Stimulated activated CD8-positive, alpha-beta memory T cell treated with anti-CD3 and anti-CD28 coated beads, Interleukin-12 subunit alpha, Interleukin-12 subunit beta, amount 100 ng/mL, for 24 hours (primary cell): ENCODE results near the gene MPIG6B.
A peak's percentile ranks its signal among the peaks of the same experiment; 100 is the strongest.
"Not testable (repeated sequence)": the region's sequence is repeated elsewhere in the genome, so short reads cannot be mapped to it uniquely, and the experiment has no call there.

Experiments used
- DNase-seq: peaks from one replicate; pipeline ENCODE4 v3.0.0-alpha.2; 2020; ENCODE audit errors: extremely low read depth

Gene MPIG6B

DNA sequence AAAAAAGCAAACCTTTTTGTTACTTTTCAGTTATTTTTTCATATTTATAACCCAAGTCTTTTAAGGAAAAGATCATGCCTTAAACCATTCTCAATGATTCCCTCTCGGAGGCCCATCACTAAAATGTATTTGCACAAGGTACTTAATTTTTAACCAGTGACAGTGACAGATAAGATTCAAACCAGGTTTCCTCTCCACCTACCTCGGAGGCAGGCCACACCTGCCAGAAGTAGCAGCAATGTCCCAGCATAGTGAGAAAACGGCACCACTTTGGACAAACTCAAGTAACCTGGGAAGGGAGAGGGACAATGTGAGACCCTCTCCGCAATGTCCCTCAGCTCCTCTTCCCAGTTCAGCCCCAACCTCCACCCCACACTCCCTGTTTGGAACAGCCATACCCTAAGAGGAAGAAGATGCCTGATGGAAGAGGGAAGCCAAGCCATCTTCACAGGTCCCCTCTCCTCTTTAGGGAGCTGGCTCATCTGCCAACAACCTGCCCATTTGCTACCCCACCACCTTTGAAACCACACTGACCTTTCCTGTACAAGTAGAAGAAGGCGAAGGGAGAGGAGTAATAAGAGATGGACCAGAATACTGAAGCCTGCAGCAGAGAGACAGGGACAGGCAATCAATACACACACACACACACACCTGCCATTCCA, 22.3 kb upstream of the MPIG6B start:
- no peak for DNase-seq

DNA sequence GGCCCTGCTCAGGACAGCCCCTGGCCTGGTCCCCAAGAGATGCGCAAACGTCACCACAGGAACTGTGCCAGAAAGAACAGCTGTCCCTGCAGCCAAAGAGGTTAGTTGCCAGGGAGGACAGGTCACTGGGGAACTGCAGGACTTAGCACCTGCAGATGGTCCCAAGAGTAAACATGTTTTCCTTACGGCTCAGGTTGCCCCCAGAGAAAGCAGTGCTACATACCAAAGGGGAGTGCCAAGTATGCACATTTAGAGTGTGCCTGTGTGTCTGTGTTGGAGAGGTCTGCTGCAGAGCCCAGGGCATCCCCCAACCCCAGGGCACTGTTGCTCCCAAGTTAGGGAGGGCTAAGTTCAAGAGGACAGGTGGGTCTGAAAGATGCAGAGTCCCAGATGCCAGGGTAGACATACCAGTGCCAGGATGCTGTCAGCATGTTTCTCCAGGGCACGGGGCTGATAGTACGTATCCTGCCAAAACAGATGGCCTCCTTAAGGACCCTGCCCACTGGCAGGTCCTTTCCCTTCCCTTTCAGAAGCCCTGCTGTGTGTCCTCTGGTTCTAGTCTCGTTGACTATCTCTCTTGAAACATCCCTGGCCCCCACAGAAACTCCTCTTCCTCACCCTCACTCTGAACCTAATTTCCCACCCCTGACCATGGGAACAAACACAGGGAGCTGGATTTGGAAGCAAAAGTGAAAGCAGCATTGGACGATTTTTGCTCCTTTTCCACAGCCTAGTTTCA, 21.3 kb upstream of the MPIG6B start:
- DNase-seq = no peak

DNA sequence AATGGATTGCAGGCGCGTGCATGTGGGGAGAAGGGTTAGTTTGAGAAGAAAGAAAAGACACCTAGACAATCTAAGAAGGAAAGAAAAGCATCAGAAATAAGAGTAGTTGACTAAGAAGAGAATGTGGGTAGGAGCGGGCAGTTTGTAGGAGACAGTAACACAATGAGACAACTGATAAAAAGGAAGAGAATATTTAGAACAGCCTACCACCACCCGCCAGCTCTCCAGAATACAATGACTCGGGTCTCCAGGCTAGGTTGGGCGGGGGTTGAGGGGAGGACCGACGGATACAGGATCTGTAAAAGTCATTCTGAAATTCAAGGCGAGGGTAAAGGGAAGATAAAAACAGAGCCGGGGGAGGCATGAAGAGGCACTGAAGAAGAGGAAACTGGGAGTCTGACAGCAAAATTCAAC, 20.8 kb upstream of the MPIG6B start:
- DNase-seq = no peak

DNA sequence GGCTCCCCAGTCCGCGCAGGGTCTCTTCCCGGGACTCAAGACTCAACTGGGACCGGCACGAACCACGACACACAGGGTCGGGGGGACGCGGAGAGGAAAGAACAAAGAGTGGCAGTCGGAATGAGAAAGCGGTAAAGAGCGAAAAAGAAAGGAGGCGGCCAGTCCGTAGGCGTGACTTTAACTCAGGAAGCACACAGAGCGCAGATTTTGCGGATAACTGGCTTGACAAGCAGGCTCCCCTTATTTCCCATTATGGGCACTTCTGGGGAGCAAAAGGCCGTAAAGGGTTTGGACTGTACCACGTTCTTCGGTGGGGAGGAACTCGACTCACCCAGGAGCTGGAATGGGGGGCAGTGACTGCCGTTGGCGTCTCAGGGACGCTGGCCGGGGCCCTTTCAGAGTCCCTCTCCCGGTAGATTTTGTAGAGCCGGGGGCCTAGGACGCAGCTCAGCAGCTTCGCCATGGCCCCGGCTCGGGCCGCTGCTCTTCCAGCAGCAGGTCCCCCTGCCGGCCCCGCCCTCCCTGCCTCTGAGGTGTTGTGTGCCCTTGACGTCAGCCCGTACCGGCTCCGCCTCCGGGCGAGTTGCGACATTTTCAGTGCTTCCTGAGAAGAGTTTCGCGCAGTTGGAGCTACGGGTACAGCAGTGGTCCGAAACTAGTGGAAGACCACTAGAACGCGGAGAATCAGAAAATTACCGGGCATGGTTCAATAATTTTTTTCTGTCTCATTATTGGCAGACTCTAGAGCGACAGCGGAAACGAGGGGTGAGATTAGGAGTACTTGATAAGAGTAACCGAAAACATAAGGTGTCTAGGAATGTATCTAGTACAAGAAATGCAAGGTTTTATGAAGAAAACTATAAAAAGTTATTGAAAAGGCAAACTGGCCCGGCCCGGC, 20.1 kb upstream of the MPIG6B start, which contains the start of gene ABHD16A:
TSS of gene ABHD16A (minus strand) at position 506 of the 898 bp plus-strand sequence. CDS start at position 463, 43 bp downstream.
- DNase-seq = peak; percentile 90

DNA sequence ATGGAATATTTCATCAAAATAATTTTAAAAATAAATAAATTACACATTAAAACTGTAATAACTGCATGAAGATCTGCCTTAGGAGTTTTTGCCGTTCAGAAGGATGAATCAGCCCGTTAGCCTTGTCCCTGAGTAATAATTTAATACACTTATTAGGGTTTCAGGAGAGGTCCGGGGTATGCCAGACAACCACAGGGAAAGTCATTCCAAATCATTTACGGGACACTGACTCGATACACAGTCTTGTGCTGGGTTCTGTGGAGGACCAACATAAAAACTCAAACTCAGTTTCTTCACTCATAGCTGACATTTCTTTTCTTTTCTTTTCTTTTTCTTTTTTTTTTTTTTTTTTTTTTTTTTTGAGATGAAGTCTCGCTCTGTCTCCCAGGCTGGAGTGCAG, 17.2 kb upstream of the MPIG6B start:
- DNase-seq = no peak

DNA sequence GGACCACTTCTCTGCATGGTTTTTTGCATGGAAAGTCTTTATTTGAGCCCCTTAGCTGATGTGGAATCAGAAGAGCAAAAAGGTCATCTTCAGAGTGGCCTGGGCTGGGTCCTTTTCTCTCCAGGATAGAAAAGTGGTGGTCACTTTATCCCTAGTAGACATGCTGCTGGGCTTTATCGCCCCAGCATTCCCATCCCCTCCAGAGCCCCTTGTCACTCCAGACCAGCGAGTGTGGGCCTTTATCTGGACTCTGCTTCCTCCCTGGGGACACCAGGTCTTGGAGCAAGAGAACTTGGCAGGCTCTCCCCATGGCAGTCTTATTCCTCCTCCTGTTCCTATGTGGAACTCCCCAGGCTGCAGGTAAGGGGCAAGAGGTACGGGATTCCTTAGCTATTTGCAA, 16.6 kb upstream of the MPIG6B start, which contains the start of gene LY6G6F:
TSS of gene LY6G6F (plus strand) at position 268 of the 400 bp plus-strand sequence. CDS start at position 309, 41 bp downstream.
- no peak for DNase-seq

DNA sequence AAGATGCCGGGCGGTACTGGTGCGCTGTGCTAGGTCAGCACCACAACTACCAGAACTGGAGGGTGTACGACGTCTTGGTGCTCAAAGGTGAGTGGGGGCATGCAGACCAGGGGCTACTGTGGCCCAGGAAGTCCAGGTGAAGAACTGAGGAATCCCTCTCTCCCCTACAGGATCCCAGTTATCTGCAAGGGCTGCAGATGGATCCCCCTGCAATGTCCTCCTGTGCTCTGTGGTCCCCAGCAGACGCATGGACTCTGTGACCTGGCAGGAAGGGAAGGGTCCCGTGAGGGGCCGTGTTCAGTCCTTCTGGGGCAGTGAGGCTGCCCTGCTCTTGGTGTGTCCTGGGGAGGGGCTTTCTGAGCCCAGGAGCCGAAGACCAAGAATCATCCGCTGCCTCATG, 15.5 kb upstream of the MPIG6B start:
- no peak for DNase-seq

DNA sequence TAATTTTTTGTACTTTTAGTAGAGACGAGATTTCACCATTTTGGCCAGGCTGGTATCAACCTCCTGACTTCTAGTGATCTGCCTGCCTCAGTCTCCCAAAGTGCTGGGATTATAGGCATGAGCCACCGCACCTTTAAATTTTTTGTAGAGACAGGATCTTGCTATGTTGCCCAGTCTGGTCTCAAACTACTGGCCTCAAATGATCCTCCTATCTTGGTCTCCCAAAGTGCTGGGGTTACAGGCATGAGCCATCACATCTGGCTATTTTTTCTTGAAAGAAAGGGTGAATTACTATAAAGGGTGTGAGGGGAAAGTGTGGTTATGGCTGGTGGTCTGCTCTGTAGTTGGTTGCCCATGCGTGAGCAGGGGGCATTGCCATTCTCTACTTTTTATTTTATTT, 14.9 kb upstream of the MPIG6B start:
- no peak for DNase-seq

DNA sequence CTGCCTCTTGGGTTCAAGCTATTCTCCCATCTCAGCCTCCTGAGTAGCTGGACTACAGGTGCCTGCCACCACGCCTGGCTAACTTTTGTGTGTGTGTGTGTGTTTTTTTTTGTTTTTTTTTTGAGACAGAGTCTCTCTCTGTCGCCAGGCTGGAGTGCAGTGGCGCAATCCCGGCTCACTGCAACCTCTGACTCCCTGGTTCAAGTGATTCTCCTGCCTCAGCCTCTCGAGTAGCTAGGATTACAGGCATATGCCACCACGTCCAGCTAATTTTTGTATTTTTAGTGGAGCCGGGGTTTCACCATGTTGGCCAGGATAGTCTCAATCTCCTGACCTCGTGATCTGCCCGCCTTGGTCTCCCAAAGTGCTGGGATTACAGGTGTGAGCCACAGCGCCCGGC, 14.0 kb upstream of the MPIG6B start:
- not testable (repeated sequence) for DNase-seq

DNA sequence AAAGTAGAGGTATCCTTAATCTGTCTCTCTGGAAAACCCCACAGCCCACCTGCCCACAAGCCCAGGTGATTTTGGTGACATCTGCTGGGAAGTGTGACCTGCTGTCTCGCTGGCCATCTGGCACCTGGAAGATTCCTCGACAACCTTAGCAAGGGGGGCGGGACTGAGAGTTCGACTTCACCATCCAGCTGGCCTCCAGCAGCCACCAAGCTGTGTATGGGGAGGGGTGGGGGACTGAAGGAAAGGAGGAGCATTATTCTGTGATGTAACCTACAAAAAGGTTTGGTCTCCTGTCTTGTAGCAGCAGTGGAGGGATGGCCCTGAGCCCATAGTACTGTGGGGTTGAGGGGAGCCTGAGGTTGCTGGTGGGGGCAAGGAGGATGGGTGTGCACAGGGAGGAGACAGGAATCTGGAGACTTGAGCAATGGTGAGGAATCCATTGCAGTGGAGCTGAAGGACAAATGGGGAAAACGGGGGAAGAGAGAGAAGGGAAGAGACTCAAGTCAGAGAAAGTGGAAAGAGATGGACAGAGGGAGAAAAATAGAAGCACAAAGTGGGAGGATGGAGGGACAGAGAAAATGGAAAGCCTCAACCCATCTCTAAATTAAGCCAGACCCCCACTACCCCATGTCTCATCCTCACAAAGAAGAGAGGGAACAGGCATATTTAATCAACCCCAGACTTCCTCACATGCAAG, 12.5 kb upstream of the MPIG6B start:
- no peak for DNase-seq

DNA sequence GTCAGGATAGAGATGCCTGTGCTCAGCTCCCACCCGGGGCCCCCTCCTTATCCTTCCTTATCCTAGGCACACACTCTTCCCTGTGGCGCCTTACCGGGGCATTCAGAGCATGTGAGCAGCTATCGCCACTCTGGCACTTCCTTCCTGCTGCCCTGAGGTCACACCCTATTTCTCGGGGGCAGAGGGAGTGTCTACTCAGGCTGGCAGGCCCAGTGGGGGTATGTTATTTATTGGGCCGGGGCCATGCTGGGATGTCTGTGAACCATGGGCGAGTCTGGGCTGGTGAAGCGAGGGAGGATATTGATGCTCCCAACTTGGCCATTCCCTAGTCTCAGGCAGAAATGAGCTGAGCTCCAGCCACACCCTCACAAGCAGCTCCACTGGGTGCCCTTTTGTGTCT, 11.9 kb upstream of the MPIG6B start:
- DNase-seq = no peak

DNA sequence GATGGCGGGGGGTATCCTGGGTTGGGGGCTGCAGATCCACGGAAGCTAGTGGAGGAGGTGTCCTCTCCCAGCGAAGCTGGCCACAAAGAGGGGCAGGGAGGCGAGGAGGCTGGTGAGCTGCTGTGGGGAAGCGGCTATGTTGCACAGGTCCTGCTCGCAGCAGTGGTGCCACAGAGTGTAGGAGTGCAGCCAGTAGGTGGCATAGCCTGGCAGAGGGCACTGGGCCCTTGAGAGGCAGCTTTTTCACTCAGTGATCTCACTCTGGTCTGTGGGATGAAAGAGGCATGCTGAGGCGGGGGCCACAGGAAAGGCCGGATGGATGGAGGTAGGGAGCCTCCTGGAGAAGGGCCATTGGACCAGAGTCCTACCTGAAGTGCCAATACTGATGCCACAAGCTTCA, 10.9 kb upstream of the MPIG6B start:
- DNase-seq = no peak

DNA sequence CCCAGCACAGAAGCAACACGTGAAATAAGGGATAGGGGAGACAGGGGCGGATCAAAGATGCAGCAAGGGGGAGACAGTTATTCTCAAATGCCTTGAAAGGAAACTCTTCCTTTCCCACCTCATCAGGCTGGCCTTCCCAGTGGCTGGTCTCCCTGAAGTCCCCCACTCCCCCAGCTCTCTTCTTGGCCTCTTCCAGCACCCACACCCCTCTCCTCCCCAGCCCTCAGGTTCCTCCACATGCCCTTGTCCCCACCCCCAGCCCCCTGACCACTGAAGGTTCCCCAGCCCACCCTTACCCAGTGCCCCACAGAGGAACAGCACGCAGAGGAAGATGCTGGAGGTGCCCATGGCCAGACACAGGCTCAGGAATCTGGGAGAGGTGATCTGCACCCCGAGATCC, 9.7 kb upstream of the MPIG6B start:
- DNase-seq = no peak

DNA sequence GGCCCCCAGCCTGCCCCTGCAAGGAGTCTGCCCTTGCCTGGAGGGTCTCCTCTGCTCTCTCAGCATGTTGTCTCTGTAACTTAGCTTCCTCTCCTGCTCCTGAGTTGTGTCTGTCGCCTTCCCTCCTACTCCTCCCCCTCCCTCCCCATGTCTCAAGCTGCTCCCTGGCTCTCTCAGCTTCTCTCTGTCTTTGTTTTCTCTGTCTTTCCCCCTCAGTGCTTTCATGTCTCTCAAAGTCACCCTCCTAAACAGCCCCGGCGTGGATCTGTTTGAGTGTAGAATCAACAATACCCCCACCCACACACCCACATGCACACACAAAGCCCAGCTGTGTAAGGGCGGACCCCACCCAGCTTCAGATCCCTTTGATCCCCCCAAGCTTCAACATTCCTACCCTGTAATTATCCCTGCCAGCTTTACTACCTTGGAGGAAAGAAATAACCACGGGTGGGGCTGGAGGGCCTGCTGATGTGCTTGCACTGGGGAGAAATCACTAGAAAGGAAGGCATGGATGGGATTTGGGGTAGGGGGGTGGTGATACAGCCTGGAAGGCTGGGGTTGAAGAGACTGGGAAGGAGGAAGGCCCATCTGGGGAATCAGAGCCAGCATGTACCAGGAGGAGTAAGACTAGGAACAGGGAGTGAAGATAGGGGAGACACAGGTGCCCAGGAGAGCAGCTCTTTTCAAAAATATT, 9.0 kb upstream of the MPIG6B start:
- no peak for DNase-seq

DNA sequence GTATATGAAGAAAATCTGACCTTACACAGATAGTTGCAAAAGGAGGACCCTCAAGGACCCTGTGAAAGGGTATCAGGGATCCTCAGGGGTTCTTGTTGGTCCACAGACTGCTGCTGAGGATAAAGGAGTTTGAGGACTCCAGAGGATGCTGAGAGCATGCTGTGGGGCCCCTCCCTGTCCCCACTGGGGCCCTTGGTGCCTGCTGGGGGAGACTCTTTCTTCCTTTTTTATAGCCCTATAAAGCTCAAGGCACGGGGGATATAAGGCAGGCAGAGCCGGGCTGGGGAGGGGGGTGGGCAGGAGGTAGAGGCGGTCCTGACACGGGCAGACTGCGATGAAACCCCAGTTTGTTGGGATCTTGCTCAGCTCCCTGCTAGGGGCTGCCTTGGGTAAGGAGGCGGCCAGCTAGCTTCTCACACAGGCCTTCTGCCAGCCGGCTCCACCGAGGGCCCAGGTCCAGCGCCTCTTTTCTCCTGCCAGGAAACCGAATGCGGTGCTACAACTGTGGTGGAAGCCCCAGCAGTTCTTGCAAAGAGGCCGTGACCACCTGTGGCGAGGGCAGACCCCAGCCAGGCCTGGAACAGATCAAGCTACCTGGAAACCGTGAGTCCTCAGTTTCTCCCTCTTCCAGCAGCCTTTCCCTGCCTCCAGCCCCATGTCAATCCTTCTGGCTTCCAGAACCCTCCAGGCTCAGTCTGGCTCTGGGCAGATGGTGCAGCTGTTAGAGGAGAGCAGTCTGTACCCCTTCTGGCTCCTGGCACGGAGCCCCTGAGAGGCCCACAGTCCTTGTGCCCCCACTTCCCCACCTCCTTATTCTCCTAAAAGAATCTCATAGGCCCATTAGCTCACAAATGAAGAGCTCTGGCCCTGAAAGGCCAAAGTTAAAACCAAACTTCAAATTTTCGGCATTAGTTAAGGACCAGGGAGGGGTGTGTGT, 7.9 kb upstream of the MPIG6B start, which contains the start of gene LY6G6D:
TSS of gene LY6G6D (plus strand) at position 327 of the 937 bp plus-strand sequence. CDS start at position 335, 8 bp downstream.
- no peak for DNase-seq

DNA sequence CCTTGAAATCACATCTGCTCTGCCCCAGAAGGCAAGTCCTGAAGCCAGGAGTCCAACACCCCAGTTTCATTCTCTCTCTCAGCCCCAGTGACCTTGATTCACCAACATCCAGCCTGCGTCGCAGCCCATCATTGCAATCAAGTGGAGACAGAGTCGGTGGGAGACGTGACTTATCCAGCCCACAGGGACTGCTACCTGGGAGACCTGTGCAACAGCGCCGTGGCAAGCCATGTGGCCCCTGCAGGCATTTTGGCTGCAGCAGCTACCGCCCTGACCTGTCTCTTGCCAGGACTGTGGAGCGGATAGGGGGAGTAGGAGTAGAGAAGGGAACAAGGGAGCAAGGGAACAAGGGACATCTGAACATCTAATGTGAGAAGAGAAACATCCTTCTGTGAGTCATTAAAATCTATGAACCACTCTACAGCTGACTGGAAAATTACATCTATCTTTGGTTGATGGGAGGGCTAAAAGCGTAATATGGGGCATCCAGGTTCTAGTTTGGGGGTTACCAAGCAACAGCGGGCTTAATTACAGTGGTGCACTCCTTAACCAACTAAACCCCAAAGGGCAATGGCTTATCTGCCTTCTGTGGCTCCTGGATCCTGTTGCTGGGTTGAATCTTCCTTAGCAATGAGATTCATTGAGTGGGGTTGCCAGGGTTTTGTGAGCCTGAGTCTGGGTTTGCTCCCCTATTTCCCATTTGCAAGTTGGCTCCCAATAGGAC, 5.5 kb upstream of the MPIG6B start:
- no peak for DNase-seq

DNA sequence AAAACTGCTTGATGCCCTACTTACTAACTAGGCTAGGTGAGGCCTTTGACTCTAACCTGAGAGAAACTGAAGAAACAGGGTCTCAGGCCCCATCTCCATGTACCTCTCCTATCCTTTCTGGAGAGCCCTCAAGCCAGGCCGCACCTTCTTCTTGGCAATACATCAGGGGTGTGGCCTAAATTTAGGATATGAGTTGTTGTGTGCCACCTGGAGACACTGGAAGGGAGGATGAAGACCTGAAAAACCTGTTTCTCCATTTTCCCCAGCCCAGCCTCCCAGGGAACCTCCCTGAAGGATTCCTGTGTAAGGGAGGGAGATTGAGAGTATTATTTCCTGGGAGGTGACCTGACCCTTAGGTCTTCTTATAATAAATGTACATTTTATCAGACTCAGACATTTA, 4.9 kb upstream of the MPIG6B start:
- DNase-seq = no peak

DNA sequence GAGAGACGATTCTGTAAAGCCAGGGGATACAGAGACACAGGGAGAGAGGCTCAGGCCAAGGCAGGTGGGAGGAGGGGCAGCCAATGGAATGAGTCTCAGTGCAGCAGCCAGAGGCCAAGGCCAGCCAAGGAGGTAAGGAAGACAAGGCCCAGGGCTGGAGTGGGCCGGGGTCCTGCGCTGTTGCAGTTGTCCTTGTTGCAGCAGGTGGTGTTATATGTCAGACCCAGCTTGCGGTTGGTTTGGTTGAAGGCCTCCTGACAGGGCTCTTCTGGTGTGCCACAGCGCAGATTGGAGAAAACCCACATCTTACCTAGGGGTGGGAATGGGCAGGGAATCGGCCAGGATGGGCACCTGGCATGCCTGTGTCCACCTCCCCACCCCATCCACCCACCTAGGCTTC, 4.2 kb upstream of the MPIG6B start:
- DNase-seq = no peak

DNA sequence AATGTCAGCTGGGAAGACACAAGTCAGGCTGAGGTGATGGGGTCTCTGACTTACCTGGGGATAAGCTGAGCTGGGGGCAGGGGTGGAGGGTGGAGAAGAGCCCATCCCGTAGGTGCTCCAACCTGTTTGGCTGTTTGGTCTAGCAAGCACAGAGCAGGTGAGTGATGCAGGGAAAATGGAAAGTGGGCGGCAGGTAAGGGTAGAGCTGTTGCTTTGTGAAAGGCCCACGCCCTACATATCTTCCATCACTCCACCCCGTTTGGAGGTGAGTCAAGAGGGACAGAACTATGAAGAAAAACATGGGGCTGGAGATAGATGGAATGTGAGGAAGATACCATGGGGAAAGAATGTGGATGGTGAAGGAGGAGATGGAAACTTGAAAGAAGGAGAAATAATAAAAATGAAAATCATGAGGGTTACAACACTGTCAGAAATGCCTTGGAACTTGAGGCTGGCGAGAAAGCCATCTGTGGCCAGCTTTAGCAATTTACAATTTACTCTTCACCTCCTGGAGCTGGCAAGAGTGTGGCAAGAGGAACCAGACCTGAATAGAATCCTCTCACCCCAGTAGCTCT, 2.9 kb upstream of the MPIG6B start:
- no peak for DNase-seq
